PC-3 (cell line): Measurements from ENCODE around the gene EIPR1. TPM values are rescaled to one million over a fixed set of nuclear protein-coding genes. Genes with fewer than 3 reads are reported as not detected.

Experiments used
- ATAC-seq: fragments of 200-7000 bp; cut with Tn5 transposase; 2 replicates; pipeline ENCODE4 v1.9.1; 2020; ENCODE audit warnings: mild to moderate bottlenecking, moderate library complexity
- BruUV-seq: library from RNA; stranded (reverse); fragments of 400-500 nt; replicated peaks from 2 replicates; lab custom pipeline; 2021; lab: Mats Ljungman, UMichigan
- CTCF ChIA-PET: fragments of 300-600 bp; sonication (Branson Sonifier 250); formaldehyde crosslinking; loops from one replicate; lab custom pipeline; 2022; ENCODE audit warnings: antibody characterized with exemption; lab: Charles Lee
- POLR2A ChIA-PET: fragments of 300-600 bp; sonication (Branson Sonifier 250); formaldehyde crosslinking; loops from one replicate; lab custom pipeline; 2022; ENCODE audit warnings: antibody characterized with exemption; ENCODE audit not compliant: unreplicated experiment; lab: Charles Lee
- DNase-seq: peaks from one replicate; pipeline ENCODE4 v3.0.0-alpha.2; 2015
- H2AFZ ChIP-seq: fragments of 300-600 bp; sonication (generic); 2 replicates; pipeline ENCODE4 v1.6.0; 2016; ENCODE audit warnings: antibody characterized with exemption, low read length
- H3F3A ChIP-seq: fragments of 300-600 bp; sonication (generic); one replicate; pipeline ENCODE4 v1.6.0; 2017; ENCODE audit warnings: antibody characterized with exemption, low read length, control low read depth, mild to moderate bottlenecking; ENCODE audit not compliant: unreplicated experiment
- H3K27ac ChIP-seq: fragments of 300-600 bp; sonication (generic); 2 replicates; pipeline ENCODE4 v1.5.1; 2016; ENCODE audit warnings: mild to moderate bottlenecking, low read length
- H3K27me3 ChIP-seq: fragments of 300-600 bp; sonication (generic); 2 replicates; pipeline ENCODE4 v1.6.1; 2016; ENCODE audit warnings: low read length, mixed read lengths
- H3K36me3 ChIP-seq: fragments of 300-600 bp; sonication (generic); 2 replicates; pipeline ENCODE4 v1.6.1; 2016; ENCODE audit warnings: low read depth, mixed run types, low read length, mixed read lengths
- H3K4me1 ChIP-seq: fragments of 300-600 bp; sonication (generic); 2 replicates; pipeline ENCODE4 v1.5.1; 2016; ENCODE audit warnings: low read length; ENCODE audit not compliant: insufficient read depth
- H3K4me2 ChIP-seq: fragments of 300-600 bp; sonication (generic); 2 replicates; pipeline ENCODE4 v1.6.0; 2016; ENCODE audit warnings: low read length
- H3K4me3 ChIP-seq: fragments of 300-600 bp; sonication (generic); 2 replicates; pipeline ENCODE4 v1.5.1; 2016; ENCODE audit warnings: mild to moderate bottlenecking, low read length, mixed read lengths
- H3K79me2 ChIP-seq: fragments of 300-600 bp; sonication (generic); 2 replicates; pipeline ENCODE4 v1.6.1; 2017; ENCODE audit warnings: low read length, mixed read lengths
- H3K9ac ChIP-seq: fragments of 300-600 bp; sonication (generic); 2 replicates; pipeline ENCODE4 v1.6.0; 2016; ENCODE audit warnings: mild to moderate bottlenecking, low read length
- H3K9me2 ChIP-seq: fragments of 300-600 bp; sonication (generic); replicated peaks from 2 replicates; pipeline ENCODE4 v1.6.1; 2016; ENCODE audit warnings: mixed run types, low read length, mixed read lengths
- H3K9me3 ChIP-seq: fragments of 300-600 bp; sonication (generic); 2 replicates; pipeline ENCODE4 v1.6.1; 2016; ENCODE audit warnings: low read length, mixed read lengths
- H4K20me1 ChIP-seq: fragments of 300-600 bp; sonication (generic); 2 replicates; pipeline ENCODE4 v1.6.1; 2016; ENCODE audit warnings: low read length, mixed read lengths
- EZH2 ChIP-seq: fragments of 300-600 bp; sonication (generic); IDR thresholded peaks from one replicate; pipeline ENCODE4 v1.6.1; 2017; ENCODE audit warnings: antibody characterized with exemption, mild to moderate bottlenecking, low read length; ENCODE audit not compliant: unreplicated experiment
- EZH2phosphoT487 ChIP-seq: fragments of 300-600 bp; sonication (generic); IDR thresholded peaks from 2 replicates; pipeline ENCODE4 v1.6.1; 2018; ENCODE audit warnings: mild to moderate bottlenecking, antibody characterized with exemption, low read length, borderline replicate concordance
- intact Hi-C: fragments of 100-400 bp; cut with micrococcal nuclease; formaldehyde crosslinking; loops from 2 replicates; pipeline ENCODE4 v1.9.0; 2023
- total RNA-seq: library from RNA; depleted of rRNA; stranded (reverse); fragments of >200 nt; gene quantifications from 2 replicates; pipeline ENCODE4 v1.2.3, GENCODE V29; 2014
- TF ChIP-seq, protein P1 (sequence below): fragments of 300-600 bp; sonication (generic); conservative IDR thresholded peaks from 2 replicates; pipeline ENCODE4 v1.5.1; 2017; ENCODE audit warnings: antibody characterized with exemption, low read depth, mild to moderate bottlenecking, low read length

The EIPR1 gene
- total RNA-seq, 1 experiment from 2014 or later: 90.1 TPM

- ChIA-PET POLR2A (no interaction called here), CTCF (no interaction called here)
- Histone ChIP-seq H3K79me2 (0 out of 2 replicates have a peak, but pooled peaks cover 5% of the 10 kb centered on the region), H3F3A (no peaks in the 10 kb centered on the region), H3K27ac (no peak overlapping the region), H4K20me1 (peaks cover 3% of the 10 kb centered on the region; the same call in 1 of the 2 replicates), H2AFZ (no peak overlapping the region), H3K4me2 (no peak overlapping the region), H3K36me3 (no peaks in the 10 kb centered on the region; the same call in 1 of the 2 replicates), H3K9me3 (no peaks in the 10 kb centered on the region), H3K9ac (no peak overlapping the region), H3K27me3 (no peaks in the 10 kb centered on the region), H3K4me1 (no peaks in the 10 kb centered on the region), H3K9me2 (no peaks in the 10 kb centered on the region), H3K4me3 (no peak overlapping the region)
- TF ChIP-seq, protein P1, sequence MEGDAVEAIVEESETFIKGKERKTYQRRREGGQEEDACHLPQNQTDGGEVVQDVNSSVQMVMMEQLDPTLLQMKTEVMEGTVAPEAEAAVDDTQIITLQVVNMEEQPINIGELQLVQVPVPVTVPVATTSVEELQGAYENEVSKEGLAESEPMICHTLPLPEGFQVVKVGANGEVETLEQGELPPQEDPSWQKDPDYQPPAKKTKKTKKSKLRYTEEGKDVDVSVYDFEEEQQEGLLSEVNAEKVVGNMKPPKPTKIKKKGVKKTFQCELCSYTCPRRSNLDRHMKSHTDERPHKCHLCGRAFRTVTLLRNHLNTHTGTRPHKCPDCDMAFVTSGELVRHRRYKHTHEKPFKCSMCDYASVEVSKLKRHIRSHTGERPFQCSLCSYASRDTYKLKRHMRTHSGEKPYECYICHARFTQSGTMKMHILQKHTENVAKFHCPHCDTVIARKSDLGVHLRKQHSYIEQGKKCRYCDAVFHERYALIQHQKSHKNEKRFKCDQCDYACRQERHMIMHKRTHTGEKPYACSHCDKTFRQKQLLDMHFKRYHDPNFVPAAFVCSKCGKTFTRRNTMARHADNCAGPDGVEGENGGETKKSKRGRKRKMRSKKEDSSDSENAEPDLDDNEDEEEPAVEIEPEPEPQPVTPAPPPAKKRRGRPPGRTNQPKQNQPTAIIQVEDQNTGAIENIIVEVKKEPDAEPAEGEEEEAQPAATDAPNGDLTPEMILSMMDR: no peak
- TF ChIP-seq EZH2phosphoT487: no peak
- ATAC-seq (no peak), DNase-seq (no peak)
- intact Hi-C loops: no loop called here
- BruUV-seq: no TSS peak
Measured at GRCh38 chr2:3294493-3294892, 83.1 kb downstream of the EIPR1 start.

GRCh38 chr2:3294069-3294468, 83.5 kb downstream of the EIPR1 start:
- ChIA-PET CTCF (no interaction called here), POLR2A (no interaction called here)
- Histone ChIP-seq H3F3A (no peaks in the 10 kb centered on the region), H3K36me3 (no peaks in the 10 kb centered on the region; the same call in 1 of the 2 replicates), H3K9ac (no peak overlapping the region), H3K27me3 (no peaks in the 10 kb centered on the region), H3K9me3 (no peaks in the 10 kb centered on the region), H2AFZ (no peak overlapping the region), H3K9me2 (no peaks in the 10 kb centered on the region), H3K79me2 (0 out of 2 replicates have a peak, but pooled peaks cover 3% of the 10 kb centered on the region), H3K27ac (no peak overlapping the region), H3K4me1 (no peaks in the 10 kb centered on the region), H3K4me3 (no peak overlapping the region), H3K4me2 (no peak overlapping the region), H4K20me1 (peaks cover 3% of the 10 kb centered on the region; the same call in 1 of the 2 replicates)
- TF ChIP-seq EZH2phosphoT487: no peak
- no peak for TF ChIP-seq EZH2
- TF ChIP-seq, protein P1: no peak
- DNase-seq (no peak), ATAC-seq (no peak)
- intact Hi-C loops: no loop called here
- no TSS peak for BruUV-seq

- no peak overlapping the region for H3K4me2 ChIP-seq
- no peak overlapping the region for H3K27ac ChIP-seq
Measured at GRCh38 chr2:3293221-3293620, 84.4 kb downstream of the EIPR1 start.

More at GRCh38 chr2:3293221-3293620, 84.4 kb downstream of the EIPR1 start:
- CTCF ChIA-PET: no interaction called here
- Histone ChIP-seq H3K4me3 (no peak overlapping the region), H3F3A (no peaks in the 10 kb centered on the region), H3K9me3 (no peaks in the 10 kb centered on the region), H3K4me1 (no peaks in the 10 kb centered on the region), H3K36me3 (no peaks in the 10 kb centered on the region; the same call in 1 of the 2 replicates), H3K9me2 (no peaks in the 10 kb centered on the region), H3K27me3 (no peaks in the 10 kb centered on the region), H3K79me2 (0 out of 2 replicates have a peak, but pooled peaks cover 3% of the 10 kb centered on the region), H4K20me1 (peaks cover 3% of the 10 kb centered on the region; the same call in 1 of the 2 replicates), H2AFZ (no peak overlapping the region), H3K9ac (no peak overlapping the region)
- TF ChIP-seq, protein P1: no peak
- TF ChIP-seq EZH2 (no peak), EZH2phosphoT487 (no peak)
- BruUV-seq: no TSS peak
- POLR2A ChIA-PET: no interaction called here
- DNase-seq (no peak), ATAC-seq (no peak)
- intact Hi-C loops: no loop called here
